Measurements from ENCODE around the gene ARG2. TPM values are rescaled to one million over a fixed set of nuclear protein-coding genes. Genes with fewer than 3 reads are reported as not detected.

ARG2 gene
- total and polyA plus RNA-seq, 9 of the 15 experiments (the other 6 are each of a cell fraction or from before 2014, with no cell fraction given) = 6.2 to 75.0 (median 17.8) TPM

DNA sequence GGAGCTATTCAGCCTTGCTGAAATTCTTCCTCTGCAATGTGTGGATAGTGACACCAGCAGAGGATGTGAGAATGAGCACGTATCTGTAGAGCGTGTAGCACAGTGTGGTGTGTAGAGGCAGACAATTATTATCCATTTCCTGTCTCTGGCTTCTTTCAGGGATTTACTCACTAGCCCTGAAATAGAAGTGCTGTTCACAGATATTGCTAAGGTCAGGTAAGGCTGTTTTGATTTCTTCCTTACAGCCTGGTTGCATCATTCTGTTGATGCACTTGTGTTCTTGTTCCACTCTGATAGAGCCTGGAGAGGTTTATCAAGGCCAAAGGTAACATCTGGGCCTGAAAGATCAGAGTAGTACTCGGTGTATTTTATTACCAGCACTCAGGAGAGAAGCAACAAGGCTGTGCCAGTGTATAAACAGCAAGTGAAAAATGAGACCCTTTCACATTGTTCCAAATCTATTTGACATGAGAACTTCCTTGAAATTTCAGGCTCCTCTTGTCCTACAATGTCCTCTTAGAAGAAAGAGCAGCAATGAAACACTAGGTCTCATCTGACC is 16.7 kb downstream of the ARG2 start (continued):
- TF ChIP-seq CTCFL (IDR thresholded peaks at IDR 0.05; ENCODE audit: borderline replicate concordance, insufficient read depth, low read depth, low read length, poor library complexity, severe bottlenecking) (no peak), CBX2 (IDR thresholded peaks at IDR 0.05; ENCODE audit: insufficient read depth, low read length, poor library complexity, severe bottlenecking) (no peak), NCOR1 (IDR thresholded peaks at IDR 0.05) (peak; percentile 97), POLR2AphosphoS5 (IDR thresholded peaks at IDR 0.05; ENCODE audit: control insufficient read depth, insufficient read depth, low read depth, low read length) (peak; percentile 95), HOMEZ (CRISPR knock-in tag; IDR thresholded peaks at IDR 0.05) (no peak), KLF1 (tag; IDR thresholded peaks at IDR 0.05) (no peak), NR3C1 (CRISPR knock-in tag; IDR thresholded peaks at IDR 0.05) (no peak), PURB (CRISPR knock-in tag; IDR thresholded peaks at IDR 0.05; ENCODE audit: low read depth) (no peak), PHB (CRISPR knock-in tag; IDR thresholded peaks at IDR 0.05) (no peak), BHLHE40 (IDR thresholded peaks at IDR 0.05; ENCODE audit: low read length) (peak; percentile 39; the same call in 1 of the 2 replicates), EP400 (IDR thresholded peaks at IDR 0.05) (peak; percentile 83), ARHGAP35 (IDR thresholded peaks at IDR 0.05; ENCODE audit: partially characterized antibody) (no peak), ZKSCAN1 (IDR thresholded peaks at IDR 0.05; ENCODE audit: low read depth, low read length) (no peak), NFIC (IDR thresholded peaks at IDR 0.05) (peak; percentile 92), CSDE1 (IDR thresholded peaks at IDR 0.05) (no peak), FUS (optimal IDR thresholded peaks at IDR 0.05; ENCODE audit: low read depth, low read length) (no peak), SMAD3 (CRISPR knock-in tag; conservative IDR thresholded peaks at IDR 0.05) (peak; percentile 82), ZNF134 (CRISPR knock-in tag; conservative IDR thresholded peaks at IDR 0.05) (peak; percentile 67; the same call in 1 of the 2 replicates), HCFC1 (IDR thresholded peaks at IDR 0.05; ENCODE audit: low read depth, low read length) (peak; percentile 11; the same call in 1 of the 2 replicates), POLR2G (IDR thresholded peaks at IDR 0.05; ENCODE audit: low read depth, low read length) (no peak), CEBPB (tag; IDR thresholded peaks at IDR 0.05) (peak; percentile 97)
- TF ChIP-seq, protein P1, sequence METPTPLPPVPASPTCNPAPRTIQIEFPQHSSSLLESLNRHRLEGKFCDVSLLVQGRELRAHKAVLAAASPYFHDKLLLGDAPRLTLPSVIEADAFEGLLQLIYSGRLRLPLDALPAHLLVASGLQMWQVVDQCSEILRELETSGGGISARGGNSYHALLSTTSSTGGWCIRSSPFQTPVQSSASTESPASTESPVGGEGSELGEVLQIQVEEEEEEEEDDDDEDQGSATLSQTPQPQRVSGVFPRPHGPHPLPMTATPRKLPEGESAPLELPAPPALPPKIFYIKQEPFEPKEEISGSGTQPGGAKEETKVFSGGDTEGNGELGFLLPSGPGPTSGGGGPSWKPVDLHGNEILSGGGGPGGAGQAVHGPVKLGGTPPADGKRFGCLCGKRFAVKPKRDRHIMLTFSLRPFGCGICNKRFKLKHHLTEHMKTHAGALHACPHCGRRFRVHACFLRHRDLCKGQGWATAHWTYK (CRISPR knock-in tag; IDR thresholded peaks at IDR 0.05) = peak; percentile 86
- TF ChIP-seq, protein P2, sequence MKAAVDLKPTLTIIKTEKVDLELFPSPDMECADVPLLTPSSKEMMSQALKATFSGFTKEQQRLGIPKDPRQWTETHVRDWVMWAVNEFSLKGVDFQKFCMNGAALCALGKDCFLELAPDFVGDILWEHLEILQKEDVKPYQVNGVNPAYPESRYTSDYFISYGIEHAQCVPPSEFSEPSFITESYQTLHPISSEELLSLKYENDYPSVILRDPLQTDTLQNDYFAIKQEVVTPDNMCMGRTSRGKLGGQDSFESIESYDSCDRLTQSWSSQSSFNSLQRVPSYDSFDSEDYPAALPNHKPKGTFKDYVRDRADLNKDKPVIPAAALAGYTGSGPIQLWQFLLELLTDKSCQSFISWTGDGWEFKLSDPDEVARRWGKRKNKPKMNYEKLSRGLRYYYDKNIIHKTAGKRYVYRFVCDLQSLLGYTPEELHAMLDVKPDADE (conservative IDR thresholded peaks at IDR 0.05; ENCODE audit: control insufficient read depth, low read depth, low read length) = no peak
